ENCODE results near the gene EMILIN3. TPM values are rescaled to one million over a fixed set of nuclear protein-coding genes. Genes with fewer than 3 reads are reported as not detected.

The EMILIN3 gene
- total RNA-seq, 1 experiment from 2014 or later: 5.9 TPM

DNA sequence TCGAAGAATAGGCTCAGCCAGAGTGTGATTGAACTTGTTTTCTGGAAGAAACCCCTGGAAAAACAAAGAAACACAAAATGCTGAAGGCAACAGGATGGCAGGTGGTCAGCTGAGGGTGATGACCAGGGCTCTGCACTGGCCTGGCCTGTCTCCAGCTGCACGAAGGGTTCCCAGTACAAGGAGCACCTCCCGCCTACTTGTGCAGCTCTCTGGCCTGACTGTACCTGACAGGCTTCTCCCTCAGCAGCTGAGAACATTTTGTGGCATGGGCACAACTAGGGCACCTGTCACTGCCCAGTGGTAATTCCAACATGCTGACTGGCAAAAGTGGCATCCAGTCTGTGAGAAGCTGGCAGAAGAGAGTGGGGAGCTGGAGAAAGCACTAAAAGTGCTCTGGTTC lies 38.8 kb upstream of the EMILIN3 start:
- peaks cover 6 to 7% of the 10 kb centered on the region in 2 experiments; a peak in 3 of 4 replicates for H3K4me1 Mint-ChIP-seq

More for the DNA sequence above, 38.8 kb upstream of the EMILIN3 start:
- Histone ChIP-seq H3K79me1 (ENCODE audit: insufficient read depth, low read depth, low read length, poor library complexity, severe bottlenecking) (no peaks in the 10 kb centered on the region), H2BK120ac (ENCODE audit: low read depth, low read length, poor library complexity, severe bottlenecking) (no peak overlapping the region), H4K8ac (replicated peaks; ENCODE audit: insufficient read length, low read depth, low read length) (no peak overlapping the region), H3K14ac (ENCODE audit: insufficient read depth, low read length) (no peak overlapping the region), H3K4ac (ENCODE audit: low read depth, low read length) (no peak overlapping the region), H4K20me1 (ENCODE audit: control insufficient read depth, insufficient read depth, insufficient read length) (no peaks in the 10 kb centered on the region), H3K9ac (ENCODE audit: extremely low read depth, insufficient read length, low read length) (no peak overlapping the region), H3K27ac (ENCODE audit: insufficient read length, low read depth, low read length) (no peak overlapping the region), H4K91ac (ENCODE audit: insufficient read length, low read depth, low read length) (no peak overlapping the region), H3K23me2 (ENCODE audit: insufficient read length, low read depth, low read length, poor library complexity, severe bottlenecking) (no peaks in the 10 kb centered on the region), H2AFZ (ENCODE audit: low read length) (no peak overlapping the region), H4K5ac (ENCODE audit: insufficient read length, low read depth, low read length) (no peak overlapping the region), H2BK15ac (ENCODE audit: low read depth, low read length) (no peak overlapping the region), H2BK20ac (ENCODE audit: low read depth, low read length, poor library complexity, severe bottlenecking) (no peak overlapping the region), H2BK12ac (ENCODE audit: insufficient read length, low read depth, low read length) (no peak overlapping the region), H3K27me3 (ENCODE audit: insufficient read depth, low read length) (no peaks in the 10 kb centered on the region), H3K23ac (ENCODE audit: insufficient read length, low read depth, low read length) (no peak overlapping the region), H3T11ph (ENCODE audit: low read length) (no peak overlapping the region), H3K9me3 (ENCODE audit: control insufficient read depth, low read depth, low read length) (no peaks in the 10 kb centered on the region), H2BK5ac (ENCODE audit: insufficient read length, low read length) (no peak overlapping the region), H3K18ac (ENCODE audit: insufficient read length, low read depth, low read length) (no peak overlapping the region), H3K56ac (ENCODE audit: insufficient read length, low read depth, low read length) (no peak overlapping the region), H3K4me1 (ENCODE audit: insufficient read depth, low read length) (no peaks in the 10 kb centered on the region), H2AK5ac (ENCODE audit: insufficient read length, low read length) (no peak overlapping the region), H3K79me2 (ENCODE audit: insufficient read depth, low read length) (no peaks in the 10 kb centered on the region), H3K4me2 (ENCODE audit: insufficient read depth, insufficient read length, low read length) (no peak overlapping the region)
- Mint-ChIP-seq H3K27me3 (ENCODE audit: low read depth) (no peaks in the 10 kb centered on the region), H3K4me3 (no peak overlapping the region), H3K27ac (no peak overlapping the region), H3K36me3 (ENCODE audit: insufficient read depth in 1 of 3, low read depth in 3 of 3) (peaks cover 20 to 69% (median 59%) of the 10 kb centered on the region in 3 experiments), H3K9me3 (no peaks in the 10 kb centered on the region)
- WGBS (ENCODE audit: extremely low coverage, insufficient read length, low lambda C conversion rate): no CpG with 5 or more reads among the region's 3 CpGs
- DNase-seq: no peak
- no peak for TF ChIP-seq CTCF (conservative IDR thresholded peaks at IDR 0.05)
